Suppressor macrophage treated with lipopolysaccharide for 1 hour (primary cell): Measurements from ENCODE around the gene IL17A.

Experiments used
- DNase-seq, 3 donors: peaks; one replicate each; pipeline ENCODE4 v3.0.0-alpha.2; 2020 to 2022

Gene IL17A

GRCh38 chr6:52186075-52186474 is at the start of gene IL17A:
IL17A (plus strand) TSS chr6:52186375; CDS start chr6:52186432, 57 bp downstream.
- DNase-seq = no peak

DNA sequence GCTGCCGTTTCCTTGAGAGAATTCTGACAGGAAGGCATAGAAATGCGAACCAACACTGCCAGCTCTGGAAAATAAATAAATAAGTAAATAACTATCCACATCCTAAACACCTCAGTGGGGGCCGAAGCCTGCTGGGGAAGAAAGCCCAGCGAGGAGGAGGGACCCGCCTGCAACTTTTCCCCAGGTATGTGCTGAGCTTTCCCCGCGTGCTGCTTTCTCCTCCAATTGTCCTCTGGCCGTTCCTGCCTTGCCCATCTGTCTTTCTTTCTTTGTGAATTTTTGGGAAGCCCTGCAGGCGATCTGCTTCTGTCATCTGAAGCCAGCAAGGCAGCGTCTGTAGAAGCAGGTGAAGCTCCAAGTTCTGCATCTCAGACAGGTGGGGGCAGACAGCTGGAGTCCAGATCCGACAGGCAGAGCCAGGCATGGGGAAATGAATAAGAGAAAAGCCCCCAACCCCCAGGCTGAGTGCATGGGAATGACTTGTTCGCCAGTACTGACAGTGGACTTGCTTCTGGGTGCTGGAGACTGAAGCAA is 49.2 kb upstream of the IL17A start:
- DNase-seq = no peak

GRCh38 chr6:52138284-52138683 is 47.9 kb upstream of the IL17A start:
- DNase-seq = no peak

DNA sequence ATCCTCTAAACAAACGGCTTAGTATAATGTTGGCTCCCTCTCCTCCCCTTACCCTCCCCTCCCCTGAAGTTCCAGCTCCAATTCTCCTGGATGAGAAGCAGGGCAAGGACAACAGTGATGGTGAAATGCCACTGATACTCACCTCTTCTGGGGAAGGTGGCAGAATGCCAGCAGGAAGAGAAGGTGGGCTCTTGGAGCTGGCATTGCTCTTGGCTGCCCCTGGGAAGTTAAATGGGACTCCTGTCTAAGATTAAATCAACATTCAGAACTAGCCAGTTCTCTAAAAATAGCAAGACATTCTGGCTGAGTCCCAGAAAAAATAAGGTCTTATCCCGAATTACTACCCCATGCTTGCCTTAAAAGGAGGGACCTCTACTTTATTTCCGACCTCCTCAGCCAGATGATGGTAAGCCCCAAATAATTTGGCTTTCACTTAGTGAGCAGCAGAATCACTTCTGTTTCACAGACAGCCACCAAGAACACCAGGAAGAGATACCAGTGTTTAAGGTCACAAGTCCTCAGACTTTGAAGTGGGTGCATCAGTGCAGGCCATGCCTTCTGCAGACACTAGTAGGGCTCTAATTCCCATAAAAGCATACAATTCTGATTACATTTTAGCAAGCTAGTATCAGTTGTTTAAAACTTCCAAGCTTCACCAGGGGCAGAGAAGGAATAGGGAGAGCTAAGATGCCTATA is 46.0 kb upstream of the IL17A start:
- DNase-seq = no peak

DNA sequence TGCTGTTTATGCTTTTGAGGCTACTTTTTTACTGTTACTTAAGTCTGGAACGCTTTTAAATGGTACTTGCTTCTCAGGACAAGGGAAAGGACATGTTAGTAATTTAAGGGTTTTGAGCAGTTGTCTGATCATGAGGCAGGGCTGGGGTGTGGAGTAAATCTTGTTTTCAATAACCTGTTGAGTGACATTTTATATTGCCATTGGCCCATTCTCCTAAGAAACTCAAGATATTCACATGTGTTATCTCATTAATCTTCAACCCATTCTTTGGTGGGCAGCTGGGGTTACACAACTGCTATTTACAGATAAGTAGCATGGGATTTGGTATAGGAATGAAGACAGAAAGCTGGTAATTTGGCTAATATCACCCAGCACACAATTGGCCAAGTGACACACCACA is 44.6 kb upstream of the IL17A start:
- no peak for DNase-seq

DNA sequence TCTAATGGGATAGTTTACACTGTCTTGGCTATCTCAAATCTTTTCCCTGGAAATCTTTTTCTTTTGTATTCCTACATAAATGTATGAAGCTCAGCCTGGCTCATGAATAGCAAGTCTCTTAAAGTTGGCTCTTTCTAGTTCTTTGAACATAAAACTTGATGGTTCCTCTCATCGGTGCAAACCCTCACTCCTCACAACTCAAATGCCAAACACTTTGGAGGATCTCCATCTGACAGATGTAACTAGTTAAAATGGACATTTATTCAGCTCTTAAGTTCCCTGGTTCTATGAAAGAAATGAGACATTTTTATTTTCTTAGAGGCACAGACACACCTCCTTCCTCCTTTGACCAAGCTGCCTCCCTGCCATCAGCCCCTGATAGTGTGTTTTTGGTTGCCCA is 43.6 kb upstream of the IL17A start:
- DNase-seq = no peak

GRCh38 chr6:52143551-52143950 is 42.6 kb upstream of the IL17A start:
- DNase-seq = no peak

DNA sequence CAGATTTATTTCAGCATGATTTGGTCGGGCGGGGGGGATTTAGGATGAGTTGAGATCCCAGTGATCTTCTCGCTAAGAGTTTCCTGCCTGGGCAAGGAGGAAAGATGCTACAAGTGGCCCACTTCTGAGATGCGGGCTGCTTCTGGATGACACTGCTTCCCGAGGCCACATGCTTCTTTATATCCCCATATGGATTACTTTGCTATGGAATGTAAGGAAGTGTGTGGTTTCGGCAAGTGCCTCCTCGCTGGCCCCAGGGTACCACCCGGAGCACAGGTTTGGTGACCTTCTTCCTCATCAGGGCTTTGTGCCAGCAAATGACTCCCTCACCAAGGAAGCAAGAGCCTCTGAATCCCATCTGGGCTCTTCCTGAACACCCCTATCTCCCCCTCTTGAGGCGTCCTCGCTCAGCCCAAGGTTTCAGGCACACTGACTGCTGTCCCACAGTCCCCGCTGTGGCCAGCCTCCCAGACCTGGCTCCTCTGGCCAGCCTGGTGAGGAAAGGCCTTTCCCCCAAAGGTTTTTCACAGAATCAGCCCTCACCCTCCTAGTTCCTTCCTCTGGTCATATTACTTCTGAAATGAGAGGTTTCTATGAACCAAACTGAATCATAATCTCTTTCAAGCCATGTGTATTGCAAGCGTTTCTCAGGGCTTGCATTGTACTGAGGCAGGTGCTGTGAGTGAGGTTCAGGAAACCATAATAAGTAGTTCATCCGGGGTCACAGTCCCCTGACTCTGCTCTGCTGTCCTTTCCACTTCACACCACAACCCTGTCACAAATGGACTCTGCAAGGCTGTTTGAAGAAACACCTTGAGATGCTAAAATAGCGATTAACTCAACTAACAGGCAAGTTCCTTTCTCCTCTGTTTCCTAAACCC is 41.7 kb upstream of the IL17A start:
- no peak for DNase-seq

DNA sequence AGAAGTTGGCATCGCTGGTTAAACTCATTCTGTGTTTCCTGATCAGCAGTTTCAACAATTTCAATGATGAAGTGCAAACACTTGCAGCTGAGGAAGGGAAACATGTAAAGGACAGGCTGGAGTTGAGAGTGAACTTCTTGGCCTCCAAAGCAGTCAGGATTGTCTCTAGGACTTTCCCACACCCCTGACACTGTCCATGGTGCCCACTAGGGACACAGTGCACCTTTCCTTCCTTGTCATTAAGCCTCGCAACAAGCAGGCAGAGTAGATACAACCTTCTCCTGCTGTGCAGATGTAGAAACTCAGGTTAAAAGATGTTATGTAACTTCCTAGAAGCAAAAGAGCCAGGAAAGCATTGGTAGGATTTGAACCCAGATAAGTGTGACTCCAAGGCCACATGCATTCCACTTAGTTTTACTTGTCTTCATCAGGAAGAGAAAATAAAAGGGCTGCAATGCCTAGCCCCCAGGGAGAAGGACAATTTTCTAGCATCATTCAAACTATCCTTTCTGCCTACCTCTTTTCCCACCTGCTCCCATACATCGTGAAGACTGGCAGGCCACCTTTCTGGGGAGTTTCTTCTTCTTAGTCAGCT is 39.2 kb upstream of the IL17A start:
- DNase-seq = no peak

GRCh38 chr6:52149076-52149475 is 37.1 kb upstream of the IL17A start:
- DNase-seq = no peak

DNA sequence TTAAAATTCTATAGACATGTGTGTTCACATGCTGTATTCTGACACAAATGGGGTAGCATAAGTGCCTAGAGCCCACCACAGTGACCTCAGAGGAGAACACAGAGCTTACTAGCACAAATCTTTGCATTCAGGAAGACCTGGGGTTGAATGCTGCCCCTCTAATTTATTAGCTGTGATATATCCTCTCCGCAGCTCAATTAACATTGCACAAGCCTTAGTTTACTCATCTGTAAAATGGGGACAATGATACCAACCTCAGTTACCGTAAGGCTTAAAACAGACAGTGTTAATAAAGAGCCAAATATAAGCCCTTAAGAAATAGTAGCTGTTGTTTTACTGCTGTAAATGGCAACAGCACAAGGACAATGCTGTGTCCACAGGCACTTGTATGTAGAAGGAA is 36.2 kb upstream of the IL17A start:
- no peak for DNase-seq

GRCh38 chr6:52152070-52152423 is 34.1 kb upstream of the IL17A start:
- DNase-seq = no peak

DNA sequence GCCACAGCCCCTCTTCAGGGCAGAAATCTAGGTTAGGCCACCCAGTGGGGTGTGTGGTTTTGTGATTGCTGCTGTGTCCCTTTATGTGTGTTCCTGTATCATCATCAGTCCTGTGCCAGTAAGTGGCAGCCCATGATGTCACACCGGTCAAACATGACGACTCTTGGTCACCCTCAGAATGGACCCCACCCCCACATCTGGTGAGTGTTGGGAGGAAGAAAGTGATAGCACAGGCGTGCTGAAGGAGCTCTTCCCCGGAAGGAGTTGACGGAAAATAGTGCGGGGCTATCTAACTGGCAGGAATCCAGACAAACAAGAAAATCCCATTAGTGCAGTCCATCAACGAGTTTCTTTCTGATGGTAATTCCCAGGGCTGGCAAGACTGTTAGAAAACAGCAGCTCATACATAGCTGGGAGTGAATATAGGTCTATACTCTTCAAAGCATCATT is 33.4 kb upstream of the IL17A start:
- DNase-seq = no peak

DNA sequence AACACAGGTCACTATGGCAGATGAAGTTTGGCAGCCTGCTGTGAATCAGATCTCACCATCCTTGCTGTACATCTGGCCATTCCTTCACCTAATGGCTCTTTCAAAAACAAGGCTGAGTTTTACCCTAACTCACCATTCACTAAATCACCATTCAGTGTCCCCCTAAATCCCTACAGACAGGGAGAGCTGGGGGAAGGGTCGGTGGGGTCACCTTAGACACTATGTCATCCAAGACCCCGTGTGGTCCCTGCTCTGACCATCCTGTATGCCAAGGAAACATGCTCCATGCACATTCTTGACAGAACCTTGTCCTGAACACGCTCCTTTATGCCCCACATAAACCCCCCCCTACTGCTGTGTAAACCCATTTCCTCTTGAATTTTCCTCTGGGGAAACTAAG is 31.8 kb upstream of the IL17A start:
- no peak for DNase-seq

DNA sequence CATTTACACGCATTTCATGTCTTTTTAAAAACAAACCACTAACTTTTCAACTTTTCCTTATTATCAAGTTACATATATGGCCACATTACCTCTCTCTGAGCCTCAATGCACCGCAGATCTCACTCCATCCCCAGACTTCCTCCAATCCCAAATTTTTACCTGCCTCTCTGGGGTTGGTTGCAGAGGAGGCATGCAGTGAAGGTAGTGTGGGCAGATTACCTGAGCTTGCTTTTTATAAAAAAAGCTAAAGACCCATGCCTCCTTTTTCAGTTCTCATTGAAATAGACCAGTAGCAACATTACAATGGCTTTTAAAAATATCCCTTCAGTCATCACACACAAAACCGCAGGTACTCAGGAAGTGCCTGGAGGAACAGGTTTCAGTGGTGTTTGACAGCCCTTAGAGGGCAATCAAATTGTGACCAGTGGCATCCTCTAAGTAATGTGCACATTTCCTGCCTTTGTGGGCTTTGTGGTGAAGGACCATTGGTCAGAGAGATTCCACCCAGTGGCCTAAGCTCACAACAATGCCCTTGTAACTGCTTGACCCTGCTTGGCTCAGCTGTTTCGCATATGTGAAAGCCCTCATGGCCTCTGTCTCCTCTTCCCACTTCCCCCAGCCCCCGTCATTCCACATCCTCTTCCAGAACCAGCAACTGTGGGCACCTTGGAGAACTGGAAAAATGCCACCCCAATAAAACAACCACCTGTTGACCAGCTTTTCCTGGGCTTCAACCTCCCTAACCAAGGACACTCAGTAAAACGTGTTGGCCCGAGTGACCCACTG is 30.2 kb upstream of the IL17A start:
- no peak for DNase-seq

- peak; percentile 4 to 49 (median 11) for DNase-seq
Measured at GRCh38 chr6:52157301-52157941, 28.8 kb upstream of the IL17A start.

GRCh38 chr6:52160472-52161104 is 25.6 kb upstream of the IL17A start:
- DNase-seq = no peak

- no peak for DNase-seq
Measured at GRCh38 chr6:52161689-52162438, 24.3 kb upstream of the IL17A start.

DNA sequence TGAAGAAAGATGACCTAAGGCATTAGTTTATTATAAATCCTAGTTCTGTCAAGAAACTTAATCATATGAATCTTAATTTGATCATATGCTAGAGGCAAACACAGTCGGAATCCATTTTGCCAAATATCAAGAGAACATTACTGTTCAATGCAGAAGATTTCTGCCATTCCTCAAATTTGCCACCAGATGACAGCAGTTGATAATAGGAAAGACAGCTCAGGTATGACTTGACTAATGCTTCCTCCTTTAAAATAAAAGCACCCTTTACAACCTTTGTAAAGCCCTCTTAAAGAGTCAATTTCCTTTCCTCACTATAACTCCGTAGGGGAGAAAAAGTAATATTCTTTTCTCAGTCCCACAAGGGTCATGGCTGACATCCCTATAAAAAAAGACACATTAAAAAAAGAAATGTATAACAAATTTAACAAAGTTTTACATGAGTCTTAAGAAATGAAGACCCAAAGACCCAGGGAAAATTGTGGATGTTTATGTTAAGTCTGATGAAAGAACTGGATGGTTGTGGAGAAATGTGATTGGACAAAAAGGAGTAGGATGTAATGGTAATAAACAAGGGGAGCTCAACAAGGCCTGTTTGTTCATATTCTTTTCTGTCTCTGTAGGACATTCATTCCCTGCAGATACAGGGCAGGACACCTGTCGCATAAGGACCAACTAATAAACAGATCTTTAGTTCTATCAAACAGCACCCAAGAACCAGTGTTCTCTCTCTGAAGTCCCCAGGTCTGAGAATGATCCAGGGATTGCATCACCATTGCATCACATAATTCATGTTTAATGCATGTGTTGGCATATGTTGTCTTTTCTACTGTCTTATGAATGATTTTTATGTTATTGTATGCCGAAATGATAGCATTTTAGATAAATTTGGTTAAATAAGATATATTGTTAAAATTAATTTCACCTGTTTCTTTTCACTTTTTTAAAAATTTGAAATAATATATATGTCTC is 23.0 kb upstream of the IL17A start:
- DNase-seq = peak in 1 of 3 donors; percentile 14
